A549 (cell line): ENCODE results near the gene PTPA. TPM values are rescaled to one million over a fixed set of nuclear protein-coding genes. Genes with fewer than 3 reads are reported as not detected.

Experiments used
- ATAC-seq, 2 experiments: fragments of 200-7000 bp in 1 of 2; fragments of >200 bp in 1 of 2; cut with Nextera tagmentation in 1 of 2; cut with Tn5 transposase in 1 of 2; 3 replicates each; pipeline versions ENCODE4 v1.8.0 to v1.9.1; 2018 to 2020; ENCODE audit warnings: mild to moderate bottlenecking in 1 of 2, moderate library complexity in 1 of 2
- CTCF ChIA-PET: fragments of 300-600 bp; sonication (Branson Sonifier 250); formaldehyde crosslinking; extraction: SDS; loops from one replicate; lab custom pipeline; 2021; ENCODE audit warnings: antibody characterized with exemption, inconsistent platforms; lab: Yijun Ruan, JAX
- POLR2A ChIA-PET: fragments of 350-600 bp; formaldehyde crosslinking; extraction: SDS; loops from one replicate; lab custom pipeline; 2021; ENCODE audit warnings: antibody characterized with exemption, inconsistent platforms; lab: Yijun Ruan, JAX
- DNase-seq, 2 experiments: peaks; one replicate each; pipeline versions ENCODE4 v3.0.0 to v3.0.0-alpha.2; 2011 to 2016; ENCODE audit warnings: low read depth in 1 of 2, low spot score in 1 of 2
- FAIRE-seq: peaks from 2 replicates; lab custom pipeline; 2011; peaks lifted over from hg19 to GRCh38; lab: Jason Lieb, UNC
- H3K27ac ChIP-seq, 2 experiments: fragments of >200 bp; sonication (Bioruptor Twin); formaldehyde crosslinking; 3 replicates each; pipeline ENCODE4 v1.5.1; 2016 to 2017
- H3K4me1 ChIP-seq: fragments of >200 bp; sonication (Bioruptor Twin); formaldehyde crosslinking; 3 replicates; pipeline ENCODE4 v1.6.1; 2016
- H3K4me2 ChIP-seq: fragments of >200 bp; sonication (Bioruptor Twin); formaldehyde crosslinking; 3 replicates; pipeline ENCODE4 v1.6.1; 2016
- H3K4me3 ChIP-seq: fragments of >200 bp; sonication (Bioruptor Twin); formaldehyde crosslinking; 3 replicates; pipeline ENCODE4 v1.5.1; 2016
- H3K9me3 ChIP-seq: fragments of >200 bp; sonication (Bioruptor Twin); formaldehyde crosslinking; 3 replicates; pipeline ENCODE4 v1.6.1; 2016
- CEBPB ChIP-seq, 2 experiments: fragments of >200 bp in 1 of 2; sonication (Bioruptor Twin) in 1 of 2; formaldehyde crosslinking in 1 of 2; IDR thresholded peaks; 2 replicates each; pipeline ENCODE4 v1.6.1; 2012 to 2016
- CHD2 ChIP-seq: fragments of 150-350 bp; IDR thresholded peaks from 2 replicates; pipeline ENCODE4 v1.6.1; 2014; ENCODE audit warnings: low read length; ENCODE audit not compliant: partially characterized antibody
- EHF ChIP-seq: fragments of 250-450 bp; sonication (Bioruptor Pico); IDR thresholded peaks from 2 replicates; pipeline ENCODE4 v1.5.0; 2020; ENCODE audit warnings: mild to moderate bottlenecking
- EP300 ChIP-seq, 2 experiments: fragments of >200 bp; sonication (Bioruptor Twin); formaldehyde crosslinking; IDR thresholded peaks; 2 replicates in 1 of 2; 3 replicates in 1 of 2; pipeline ENCODE4 v1.6.1; 2016 to 2017
- ESRRA ChIP-seq: fragments of 150-350 bp; IDR thresholded peaks from 2 replicates; pipeline ENCODE4 v1.6.1; 2014; ENCODE audit warnings: mild to moderate bottlenecking, low read length, borderline replicate concordance
- FOSL2 ChIP-seq, 2 experiments: fragments of 450-650 bp in 1 of 2; fragments of >200 bp in 1 of 2; sonication (Bioruptor Twin) in 1 of 2; formaldehyde crosslinking; IDR thresholded peaks; 2 replicates each; pipeline versions ENCODE4 v1.5.0 to v1.6.1; 2016 to 2020; ENCODE audit warnings: mild to moderate bottlenecking in 1 of 2, moderate library complexity in 1 of 2
- HDAC2 ChIP-seq: fragments of 200-600 bp; sonication (generic); IDR thresholded peaks from 2 replicates; pipeline ENCODE4 v1.6.1; 2016
- HMGXB4 ChIP-seq: fragments of 250-450 bp; sonication (Bioruptor Pico); IDR thresholded peaks from 2 replicates; pipeline ENCODE4 v1.5.0; 2021; ENCODE audit warnings: mild to moderate bottlenecking, moderate library complexity, borderline replicate concordance
- HOXA7 ChIP-seq: fragments of 250-450 bp; sonication (Bioruptor Pico); IDR thresholded peaks from 2 replicates; pipeline ENCODE4 v1.5.0; 2020; ENCODE audit warnings: mild to moderate bottlenecking, moderate library complexity
- HOXB5 ChIP-seq: fragments of 250-450 bp; sonication (Bioruptor Pico); IDR thresholded peaks from 2 replicates; pipeline ENCODE4 v1.5.0; 2020; ENCODE audit warnings: mild to moderate bottlenecking, moderate library complexity
- NR3C1 ChIP-seq: fragments of >200 bp; sonication (Bioruptor Twin); formaldehyde crosslinking; IDR thresholded peaks from 3 replicates; pipeline ENCODE4 v1.6.1; 2017
- POLR2AphosphoS2 ChIP-seq: conservative IDR thresholded peaks from 2 replicates; pipeline ENCODE4 v1.6.1; 2012; ENCODE audit warnings: low read length, improper control_type of control experiment, inconsistent platforms
- RARB ChIP-seq: fragments of 250-450 bp; sonication (Bioruptor Pico); IDR thresholded peaks from 2 replicates; pipeline ENCODE4 v1.8.0; 2021; ENCODE audit warnings: mild to moderate bottlenecking, moderate library complexity
- RNF2 ChIP-seq: fragments of 200-600 bp; sonication (generic); IDR thresholded peaks from 2 replicates; pipeline ENCODE4 v1.6.1; 2016; ENCODE audit warnings: low read depth, mild to moderate bottlenecking, antibody characterized with exemption, moderate library complexity, borderline replicate concordance
- SREBF2 ChIP-seq: fragments of 450-650 bp; IDR thresholded peaks from 2 replicates; pipeline ENCODE4 v1.6.1; 2014; ENCODE audit warnings: mild to moderate bottlenecking, moderate library complexity
- USF2 ChIP-seq: fragments of 450-650 bp; IDR thresholded peaks from 2 replicates; pipeline ENCODE4 v1.6.1; 2014; ENCODE audit warnings: antibody characterized with exemption
- ZC3H11A ChIP-seq: fragments of 450-650 bp; IDR thresholded peaks from 2 replicates; pipeline ENCODE4 v1.6.1; 2014; ENCODE audit warnings: antibody characterized with exemption, mild to moderate bottlenecking
- ZFP36 ChIP-seq: fragments of 450-650 bp; IDR thresholded peaks from 2 replicates; pipeline ENCODE4 v1.6.1; 2014; ENCODE audit warnings: borderline replicate concordance; ENCODE audit not compliant: partially characterized antibody
- WGBS: methylation state at CpG from one replicate; pipeline ENCODE4 v1.1.6; 2017; ENCODE audit errors: missing lambda C conversion rate; 5-methylcytosine and 5-hydroxymethylcytosine counted together
- polyA plus RNA-seq, 4 experiments: library from polyadenylated mRNA; depleted of rRNA in 3 of 4; stranded (reverse); fragments of >200 nt; fragmentation: RNase III in 1 of 4; extraction: RNeasy Plus Mini Kit Qiagen cat#74134 plus additional on column Dnase treatment in 1 of 4; gene quantifications; 2 replicates in 3 of 4; 3 replicates in 1 of 4; pipeline ENCODE4 v1.2.3, GENCODE V29; 2011 to 2017

Gene PTPA
- polyA plus RNA-seq, 2 of the 4 experiments (the other 2 are of a cell fraction): 140 to 161 TPM

GRCh38 chr9:129089246-129089645 is 22.0 kb upstream of the PTPA start:
- ChIA-PET POLR2A (interaction anchor here (1.4 kb wide), 1 partner anchor 8 kb away, joined by 8 read pairs; the partner anchor contains the start of gene DOLPP1), CTCF (interaction anchor here (1.1 to 2.9 kb wide), 4 partner anchors 13 to 23 kb away, joined by 4 to 13 read pairs (median 4); no protein-coding TSS in a partner anchor)
- DNase-seq (no peak), FAIRE-seq (no peak), ATAC-seq (no peak)
- 92% methylated on average over 12 of the region's 15 CpGs for WGBS
- H3K4me3 ChIP-seq: no peak overlapping the region
- no peaks in the 10 kb centered on the region for H3K4me1 ChIP-seq
- no peak overlapping the region for H3K4me2 ChIP-seq
- H3K9me3 ChIP-seq: no peaks in the 10 kb centered on the region
- TF ChIP-seq HDAC2 (no peak), RNF2 (no peak), HOXB5 (no peak), EP300 (IDR thresholded peaks at IDR 0.05) (no peak), EHF (CRISPR knock-in tag) (no peak), POLR2AphosphoS2 (no peak), HOXA7 (no peak)
- H3K27ac ChIP-seq: no peak overlapping the region

GRCh38 chr9:129093602-129094386 is 17.4 kb upstream of the PTPA start:
- TF ChIP-seq NR3C1 (no peak), CHD2 (no peak), FOSL2 (IDR thresholded peaks at IDR 0.05) (no peak), FOSL2 (CRISPR knock-in tag; IDR thresholded peaks at IDR 0.05) (no peak), USF2 (no peak), ZFP36 (no peak)
- ChIA-PET CTCF (interaction anchor here (0.7 to 3.6 kb wide), 6 partner anchors 8 to 530 kb away, joined by 3 to 14 read pairs (median 4); no protein-coding TSS in a partner anchor), POLR2A (interaction anchor here (1.7 kb wide), 1 partner anchor 17 kb away, joined by 7 read pairs; the partner anchor contains the start of genes CRAT and PTPA)
- Histone ChIP-seq H3K27ac (no peak overlapping the region), H3K4me1 (no peaks in the 10 kb centered on the region), H3K9me3 (no peaks in the 10 kb centered on the region), H3K4me2 (no peak overlapping the region), H3K4me3 (no peak overlapping the region)
- 88% methylated on average over 15 of the region's 20 CpGs for WGBS
- ATAC-seq (peak; percentile 47 to 48; a peak in 5 of 6 replicates), FAIRE-seq (no peak), DNase-seq (no peak)

- no peak; a peak in 2 of 6 replicates for ATAC-seq
- CTCF ChIA-PET: interaction anchor here (1.1 to 3.6 kb wide), 7 partner anchors 9 to 530 kb away, joined by 3 to 14 read pairs (median 4); no protein-coding TSS in a partner anchor
- H3K9me3 ChIP-seq: no peaks in the 10 kb centered on the region
- no peak overlapping the region for H3K4me2 ChIP-seq
- WGBS: 91% methylated on average over 12 of the region's 13 CpGs
- H3K27ac ChIP-seq: no peak overlapping the region
- no peak for FAIRE-seq
- DNase-seq: no peak
- no peak overlapping the region for H3K4me3 ChIP-seq
- no peak for TF ChIP-seq CEBPB (IDR thresholded peaks at IDR 0.05)
- TF ChIP-seq RARB (CRISPR knock-in tag): no peak
- TF ChIP-seq ESRRA: no peak
- TF ChIP-seq CHD2: no peak
- no peak for TF ChIP-seq HMGXB4 (CRISPR knock-in tag)
- no peak for TF ChIP-seq SREBF2
- no peak for TF ChIP-seq ZC3H11A
- POLR2A ChIA-PET: interaction anchor here (1.7 kb wide), 1 partner anchor 16 kb away, joined by 7 read pairs; the partner anchor contains the start of genes CRAT and PTPA
- H3K4me1 ChIP-seq: no peaks in the 10 kb centered on the region
Measured at GRCh38 chr9:129094387-129095169, 16.6 kb upstream of the PTPA start.
